Subcutaneous adipose tissue (tissue), 4 donors: ENCODE measurements around the gene ADGRD1. TPM values are rescaled to one million over a fixed set of nuclear protein-coding genes. Genes with fewer than 3 reads are reported as not detected.

ENCODE experiments used
- CTCF ChIP-seq: fragments of 450-650 bp; IDR thresholded peaks from one replicate; pipeline ENCODE4 v1.5.1; 2016; ENCODE audit warnings: low read depth, mild to moderate bottlenecking, control low read depth, antibody characterized with exemption, moderate library complexity
- total RNA-seq, 4 donors: library from RNA; depleted of rRNA; stranded (reverse); fragments of >200 nt; gene quantifications; one replicate each; pipeline ENCODE4 v1.1.0, GENCODE V29; 2016

Gene ADGRD1
- total RNA-seq, 4 donors from 2014 or later: 16.3 to 34.1 (median 24.1) TPM

GRCh38 chr12:131028587-131029338 lies 75.1 kb downstream of the ADGRD1 start:
- TF ChIP-seq CTCF: no peak

GRCh38 chr12:131030472-131031328 lies 77.0 kb downstream of the ADGRD1 start:
- TF ChIP-seq CTCF: no peak

GRCh38 chr12:131032082-131032750 lies 78.5 kb downstream of the ADGRD1 start:
- no peak for TF ChIP-seq CTCF

- no peak for TF ChIP-seq CTCF
Observed at GRCh38 chr12:131033486-131033885, 79.8 kb downstream of the ADGRD1 start.

- TF ChIP-seq CTCF: no peak
Observed at GRCh38 chr12:131033886-131034482, 80.3 kb downstream of the ADGRD1 start.

- no peak for TF ChIP-seq CTCF
Observed at GRCh38 chr12:131034631-131035244, 81.0 kb downstream of the ADGRD1 start.
